HFFc6 (cell line): Measurements from ENCODE around the gene LTF. TPM values are rescaled to one million over a fixed set of nuclear protein-coding genes. Genes with fewer than 3 reads are reported as not detected.

ENCODE experiments used
- DNase-seq: peaks from one replicate; pipeline ENCODE4 v3.0.0-alpha.2; 2018
- H3K27ac Mint-ChIP-seq: 2 replicates; pipeline ENCODE4 v1.8.0; 2020; ENCODE audit warnings: mild to moderate bottlenecking, mixed read lengths
- H3K27me3 Mint-ChIP-seq: 2 replicates; pipeline ENCODE4 v1.8.0; 2021; ENCODE audit warnings: mild to moderate bottlenecking, moderate library complexity, mixed read lengths; ENCODE audit not compliant: insufficient read depth
- H3K36me3 Mint-ChIP-seq: 2 replicates; pipeline ENCODE4 v1.8.0; 2021; ENCODE audit warnings: low read depth, mixed read lengths
- H3K4me1 Mint-ChIP-seq: 2 replicates; pipeline ENCODE4 v1.8.0; 2020; ENCODE audit warnings: low read depth, mixed read lengths
- H3K4me3 Mint-ChIP-seq: 2 replicates; pipeline ENCODE4 v1.8.0; 2020; ENCODE audit warnings: mild to moderate bottlenecking, moderate library complexity, mixed read lengths
- H3K9me3 Mint-ChIP-seq: 2 replicates; pipeline ENCODE4 v1.8.0; 2020; ENCODE audit warnings: mild to moderate bottlenecking, mixed read lengths
- total RNA-seq, 6 experiments: library from RNA; stranded (reverse); fragmentation: NEBNext Ultra II Directional; extraction: Animal tissue kit (Norgen Biotek cat#: 25700); gene quantifications; 2 replicates in 1 of 6; 3 replicates in 5 of 6; pipeline ENCODE4 v1.2.3, GENCODE V29; 2021
- TF ChIP-seq, protein P1 (sequence below): fragments of 200-600 bp; sonication (generic); IDR thresholded peaks from 2 replicates; pipeline ENCODE4 v1.5.0; 2021; ENCODE audit warnings: antibody characterized with exemption, mild to moderate bottlenecking

LTF gene
- total RNA-seq, 6 experiments from 2014 or later = 0.40 TPM; not detected in 5

GRCh38 chr3:46488735-46489361, 24.1 kb upstream of the LTF start:
- Mint-ChIP-seq H3K36me3 (peaks cover 15% of the 10 kb centered on the region; the same call in 1 of the 2 replicates), H3K9me3 (no peaks in the 10 kb centered on the region), H3K4me3 (peak overlapping the region; percentile 52), H3K4me1 (peaks cover 40% of the 10 kb centered on the region), H3K27ac (peak overlapping the region; percentile 38), H3K27me3 (peaks cover 3% of the 10 kb centered on the region; the same call in 1 of the 2 replicates)
- peak; percentile 70 for DNase-seq
- TF ChIP-seq, protein P1, sequence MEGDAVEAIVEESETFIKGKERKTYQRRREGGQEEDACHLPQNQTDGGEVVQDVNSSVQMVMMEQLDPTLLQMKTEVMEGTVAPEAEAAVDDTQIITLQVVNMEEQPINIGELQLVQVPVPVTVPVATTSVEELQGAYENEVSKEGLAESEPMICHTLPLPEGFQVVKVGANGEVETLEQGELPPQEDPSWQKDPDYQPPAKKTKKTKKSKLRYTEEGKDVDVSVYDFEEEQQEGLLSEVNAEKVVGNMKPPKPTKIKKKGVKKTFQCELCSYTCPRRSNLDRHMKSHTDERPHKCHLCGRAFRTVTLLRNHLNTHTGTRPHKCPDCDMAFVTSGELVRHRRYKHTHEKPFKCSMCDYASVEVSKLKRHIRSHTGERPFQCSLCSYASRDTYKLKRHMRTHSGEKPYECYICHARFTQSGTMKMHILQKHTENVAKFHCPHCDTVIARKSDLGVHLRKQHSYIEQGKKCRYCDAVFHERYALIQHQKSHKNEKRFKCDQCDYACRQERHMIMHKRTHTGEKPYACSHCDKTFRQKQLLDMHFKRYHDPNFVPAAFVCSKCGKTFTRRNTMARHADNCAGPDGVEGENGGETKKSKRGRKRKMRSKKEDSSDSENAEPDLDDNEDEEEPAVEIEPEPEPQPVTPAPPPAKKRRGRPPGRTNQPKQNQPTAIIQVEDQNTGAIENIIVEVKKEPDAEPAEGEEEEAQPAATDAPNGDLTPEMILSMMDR = peak; percentile 93

- Mint-ChIP-seq H3K9me3 (no peaks in the 10 kb centered on the region), H3K4me1 (peaks cover 37% of the 10 kb centered on the region), H3K4me3 (no peak overlapping the region), H3K27ac (no peak overlapping the region), H3K27me3 (peaks cover 4% of the 10 kb centered on the region; the same call in 1 of the 2 replicates), H3K36me3 (no peaks in the 10 kb centered on the region; the same call in 1 of the 2 replicates)
- no peak for DNase-seq
- TF ChIP-seq, protein P1 = no peak
Measured at GRCh38 chr3:46485779-46486175, 21.1 kb upstream of the LTF start.

GRCh38 chr3:46484911-46485778, 20.4 kb upstream of the LTF start:
- no peak for DNase-seq
- Mint-ChIP-seq H3K4me3 (no peak overlapping the region), H3K27ac (no peak overlapping the region), H3K4me1 (peaks cover 31% of the 10 kb centered on the region), H3K36me3 (no peaks in the 10 kb centered on the region), H3K9me3 (no peaks in the 10 kb centered on the region), H3K27me3 (peaks cover 9% of the 10 kb centered on the region; the same call in 1 of the 2 replicates)
- TF ChIP-seq, protein P1 = no peak

DNA sequence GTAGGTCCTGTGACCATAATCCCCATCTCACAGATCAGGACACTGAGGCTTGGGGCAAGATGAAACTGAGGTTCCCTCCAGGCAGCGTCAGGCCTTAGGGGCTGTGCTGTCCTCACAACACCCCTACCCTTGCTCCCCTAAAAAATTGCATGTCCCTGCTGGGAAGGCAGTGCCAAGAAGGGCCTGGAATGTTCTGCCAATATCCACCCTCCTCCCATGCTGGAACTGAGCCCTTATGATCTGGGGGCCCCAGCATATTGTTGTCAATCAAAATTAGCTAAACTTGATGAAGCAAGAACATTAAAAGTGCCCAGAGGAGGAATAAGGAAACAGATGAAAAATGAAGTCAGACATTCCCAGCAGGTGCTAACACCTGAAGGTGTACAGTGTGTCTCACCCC, 19.7 kb upstream of the LTF start:
- DNase-seq = no peak
- Mint-ChIP-seq H3K27ac (no peak overlapping the region), H3K4me3 (no peak overlapping the region), H3K9me3 (no peaks in the 10 kb centered on the region), H3K36me3 (no peaks in the 10 kb centered on the region), H3K4me1 (peaks cover 30% of the 10 kb centered on the region), H3K27me3 (peaks cover 9% of the 10 kb centered on the region)
- TF ChIP-seq, protein P1 = no peak

GRCh38 chr3:46483825-46484224, 19.1 kb upstream of the LTF start:
- H3K4me1 Mint-ChIP-seq = peaks cover 24% of the 10 kb centered on the region
- TF ChIP-seq, protein P1 = 0 out of 2 replicates have a peak, but pooled peaks have one; percentile 16
- no peaks in the 10 kb centered on the region for H3K36me3 Mint-ChIP-seq
- H3K27me3 Mint-ChIP-seq = peaks cover 9% of the 10 kb centered on the region
- no peak for DNase-seq
- H3K4me3 Mint-ChIP-seq = no peak overlapping the region
- H3K27ac Mint-ChIP-seq = no peak overlapping the region
- H3K9me3 Mint-ChIP-seq = no peaks in the 10 kb centered on the region
